KBM-7 (cell line): Measurements from ENCODE around the gene PTAFR.
A peak's percentile ranks its signal among the peaks of the same experiment; 100 is the strongest.

Experiments used
- DNase-seq: peaks from one replicate; pipeline ENCODE4 v3.0.0-alpha.2; 2015
- in situ Hi-C: fragments of 300-500 bp; cut with MboI; formaldehyde crosslinking; loops from 2 replicates; pipeline ENCODE4 v1.14.3; 2020; ENCODE audit warnings: low sequenced_read_pairs, low pct_unique_long_range_greater_than_20kb, mixed read lengths

PTAFR gene

DNA sequence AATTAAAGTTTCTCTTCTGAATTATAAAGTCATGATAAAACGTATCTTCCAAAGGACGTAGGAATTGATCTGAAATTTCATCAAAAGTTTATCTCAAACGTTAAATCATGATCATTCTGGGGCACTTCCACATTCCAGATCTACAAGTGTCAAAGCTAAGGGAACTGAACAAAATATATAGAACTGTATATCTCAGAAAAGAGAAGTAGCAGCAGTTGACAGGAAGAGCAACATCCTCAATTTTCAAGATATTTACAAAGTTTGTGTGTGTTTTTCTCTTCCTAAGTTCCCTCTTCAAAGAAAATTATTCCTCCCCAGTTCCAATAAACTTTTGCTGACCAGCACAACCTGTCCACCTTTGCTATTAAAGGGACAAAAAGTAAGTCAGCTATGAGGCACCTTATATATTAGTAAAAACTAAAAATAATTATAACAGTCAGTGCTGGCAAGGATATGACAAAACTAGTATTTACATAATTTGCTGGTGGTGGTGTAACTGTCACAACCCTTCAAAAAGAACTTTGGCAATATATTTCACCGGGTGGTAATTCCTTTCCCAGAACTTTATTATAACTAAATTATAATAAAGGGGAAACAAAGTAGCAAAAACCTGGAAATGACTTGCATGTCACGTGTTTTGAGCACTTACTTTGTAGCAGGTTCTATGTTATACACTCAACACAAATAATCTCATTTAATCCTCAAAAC lies 49.6 kb downstream of the PTAFR start:
- in situ Hi-C loops = no loop called here
- DNase-seq = peak; percentile 66

DNA sequence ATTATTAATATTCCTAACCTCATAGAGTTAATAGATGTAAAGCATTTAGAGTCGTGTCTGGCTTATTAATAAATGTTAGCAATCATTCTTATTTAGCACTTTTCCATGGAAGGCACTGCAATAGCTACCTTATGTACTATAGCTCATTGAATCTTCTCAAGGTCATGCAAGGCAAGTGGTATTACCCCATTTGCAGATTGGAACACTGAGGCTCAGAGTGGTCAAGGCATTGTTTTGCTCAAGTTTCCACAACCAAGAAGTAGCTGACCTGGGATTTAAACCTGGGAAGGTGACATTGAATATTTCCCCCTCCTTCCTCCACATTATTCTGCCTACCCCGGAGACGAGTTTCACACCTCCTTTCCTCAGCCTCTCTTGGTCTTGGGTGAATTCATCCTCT lies 50.3 kb downstream of the PTAFR start:
- in situ Hi-C loops = no loop called here
- no peak for DNase-seq

DNA sequence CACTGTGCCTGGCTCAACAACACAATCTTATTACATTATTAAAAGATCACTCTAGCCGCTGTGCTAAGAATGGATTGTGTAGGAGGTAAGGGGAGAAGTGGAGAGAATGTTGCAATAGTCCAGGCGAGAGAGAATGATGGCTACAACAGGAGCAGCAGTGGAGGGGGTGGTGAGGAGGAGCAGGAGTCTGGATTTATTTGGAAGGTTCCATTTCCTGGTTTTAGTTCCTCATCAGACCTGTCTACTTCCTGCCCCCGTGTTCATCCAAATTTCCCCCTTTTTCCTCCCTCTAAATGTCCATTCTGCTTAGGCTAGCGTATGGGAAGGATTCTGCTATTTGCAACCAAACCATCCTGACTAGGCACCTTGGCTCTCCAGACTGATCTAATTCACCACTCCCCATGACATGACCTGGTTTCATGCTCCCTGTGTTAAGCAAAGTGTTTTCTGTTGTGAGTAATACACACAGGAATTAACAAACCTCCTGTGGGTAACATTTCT lies 53.0 kb downstream of the PTAFR start:
- in situ Hi-C loops = no loop called here
- peak; percentile 69 for DNase-seq

DNA sequence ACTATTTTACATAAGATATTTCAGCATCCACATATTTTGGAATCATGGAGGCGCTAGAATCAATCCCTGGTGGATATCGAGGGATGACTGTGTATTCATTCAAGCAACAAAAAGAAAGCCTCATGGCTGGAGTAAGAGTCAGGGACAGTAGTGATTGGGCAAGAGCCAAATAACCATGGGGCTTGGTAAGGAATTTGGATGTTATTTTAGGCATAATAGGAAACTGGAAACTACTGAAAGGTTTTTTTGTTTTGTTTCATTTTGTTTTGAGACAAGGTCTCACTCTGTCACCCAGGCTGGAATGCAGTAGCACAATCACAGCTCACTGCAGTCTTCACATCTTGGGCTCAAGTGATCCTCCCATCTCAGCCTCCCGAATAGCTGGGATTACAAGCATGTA lies 54.3 kb downstream of the PTAFR start:
- in situ Hi-C loops = no loop called here
- no peak for DNase-seq

DNA sequence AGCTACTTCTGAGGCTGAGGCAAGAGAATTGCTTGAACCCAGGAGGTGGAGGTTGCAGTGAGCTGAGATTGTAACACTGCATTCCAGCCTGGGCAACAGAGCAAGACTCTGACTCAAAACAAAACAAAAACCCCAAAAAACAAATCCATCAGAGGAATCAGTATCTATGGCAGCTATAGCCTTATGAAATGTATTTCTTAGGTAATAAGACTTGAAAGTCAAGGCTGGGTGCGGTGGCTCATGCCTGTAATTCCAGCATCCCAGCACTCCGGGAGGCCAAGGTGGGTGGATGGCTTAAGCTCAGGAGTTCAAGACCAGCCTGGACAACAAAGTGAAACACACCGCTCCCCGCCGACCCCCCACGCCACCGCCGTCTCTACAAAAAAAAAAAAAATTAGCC lies 56.9 kb downstream of the PTAFR start:
- no peak for DNase-seq
- in situ Hi-C loops = no loop called here

DNA sequence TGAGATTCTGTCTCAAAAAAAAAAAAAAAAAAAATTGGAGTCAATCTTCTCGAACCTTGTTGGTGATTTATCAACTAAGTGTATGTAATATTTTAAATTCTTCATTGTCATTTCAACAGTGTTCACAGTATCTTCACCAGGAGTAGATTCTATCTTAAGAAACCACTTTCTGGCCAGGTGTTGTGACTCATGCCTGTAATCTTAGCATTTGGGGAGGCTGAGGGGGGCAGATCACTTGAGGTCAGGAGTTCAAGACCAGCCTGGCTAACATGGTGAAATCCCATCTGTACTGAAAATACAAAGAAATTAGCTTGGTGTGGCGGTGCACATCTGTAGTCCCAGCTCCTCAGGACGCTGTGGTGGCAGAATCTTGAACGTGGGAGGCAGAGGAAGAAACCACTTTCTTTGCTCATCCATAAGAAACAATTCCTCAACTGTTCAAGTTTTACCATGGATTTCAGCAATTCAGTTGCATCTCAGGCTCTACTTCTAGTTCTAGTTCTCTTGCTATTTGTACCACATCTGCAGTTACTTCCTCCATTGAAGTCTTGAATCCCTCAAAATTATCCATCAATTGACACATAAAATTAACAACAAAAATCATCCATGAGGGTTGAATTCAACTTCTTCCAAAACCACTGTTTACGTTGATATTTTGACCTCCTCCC lies 57.7 kb downstream of the PTAFR start:
- in situ Hi-C loops = no loop called here
- no peak for DNase-seq

DNA sequence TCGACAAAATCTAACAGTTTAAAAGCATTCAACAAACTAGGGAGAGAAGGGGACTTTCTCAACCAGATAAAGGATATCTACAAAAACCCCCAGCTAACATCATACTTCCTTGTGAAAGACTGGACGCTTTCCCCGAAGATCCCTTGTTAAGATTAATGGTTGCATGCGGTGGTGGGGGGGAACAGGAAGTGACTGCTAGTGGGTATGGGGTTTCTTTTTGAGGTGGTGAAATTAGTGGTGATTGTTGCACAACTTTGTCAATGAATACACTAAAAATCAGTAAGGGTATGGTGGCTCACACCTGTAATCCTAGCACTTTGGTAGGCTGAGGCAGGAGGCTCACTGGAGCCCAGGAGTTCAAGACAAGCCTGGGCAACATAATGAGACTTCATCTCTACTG lies 61.2 kb downstream of the PTAFR start:
- peak; percentile 94 for DNase-seq
- in situ Hi-C loops = no loop called here

DNA sequence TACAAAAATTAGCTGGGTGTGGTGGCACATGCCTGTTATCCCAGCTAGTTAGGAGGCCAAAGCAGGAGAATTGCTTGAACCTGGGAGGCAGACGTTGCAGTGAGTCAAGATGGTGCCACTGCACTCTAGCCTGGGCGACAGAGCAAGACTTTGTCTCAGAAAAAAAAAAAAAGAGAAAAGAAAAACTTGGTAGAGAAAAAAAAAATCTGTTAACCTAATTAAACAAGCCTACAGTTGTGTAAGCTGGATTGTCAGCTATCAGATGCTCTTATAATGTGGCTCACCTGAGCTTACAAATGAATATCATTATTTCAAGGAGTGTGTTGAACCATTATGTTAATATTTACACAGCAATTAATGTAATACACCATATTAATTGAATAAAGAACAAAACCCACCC lies 61.6 kb downstream of the PTAFR start:
- in situ Hi-C loops = no loop called here
- DNase-seq = no peak

DNA sequence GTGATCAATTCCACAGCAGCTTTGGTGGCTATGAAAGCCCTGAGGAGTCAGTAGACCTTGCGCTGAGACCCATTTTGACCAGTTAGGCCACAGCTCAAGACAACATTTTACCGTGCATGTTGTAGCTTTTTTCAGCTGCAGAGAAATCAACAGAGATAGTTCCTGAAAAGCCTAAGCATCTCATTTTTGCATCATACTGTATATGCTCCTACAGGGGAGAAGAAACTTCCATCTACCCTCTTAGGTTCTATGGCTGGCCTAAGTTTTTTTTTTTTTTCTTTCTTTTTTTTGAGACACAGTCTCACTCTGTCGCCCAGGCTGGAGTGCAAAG lies 63.3 kb downstream of the PTAFR start:
- in situ Hi-C loops = no loop called here
- DNase-seq = no peak

DNA sequence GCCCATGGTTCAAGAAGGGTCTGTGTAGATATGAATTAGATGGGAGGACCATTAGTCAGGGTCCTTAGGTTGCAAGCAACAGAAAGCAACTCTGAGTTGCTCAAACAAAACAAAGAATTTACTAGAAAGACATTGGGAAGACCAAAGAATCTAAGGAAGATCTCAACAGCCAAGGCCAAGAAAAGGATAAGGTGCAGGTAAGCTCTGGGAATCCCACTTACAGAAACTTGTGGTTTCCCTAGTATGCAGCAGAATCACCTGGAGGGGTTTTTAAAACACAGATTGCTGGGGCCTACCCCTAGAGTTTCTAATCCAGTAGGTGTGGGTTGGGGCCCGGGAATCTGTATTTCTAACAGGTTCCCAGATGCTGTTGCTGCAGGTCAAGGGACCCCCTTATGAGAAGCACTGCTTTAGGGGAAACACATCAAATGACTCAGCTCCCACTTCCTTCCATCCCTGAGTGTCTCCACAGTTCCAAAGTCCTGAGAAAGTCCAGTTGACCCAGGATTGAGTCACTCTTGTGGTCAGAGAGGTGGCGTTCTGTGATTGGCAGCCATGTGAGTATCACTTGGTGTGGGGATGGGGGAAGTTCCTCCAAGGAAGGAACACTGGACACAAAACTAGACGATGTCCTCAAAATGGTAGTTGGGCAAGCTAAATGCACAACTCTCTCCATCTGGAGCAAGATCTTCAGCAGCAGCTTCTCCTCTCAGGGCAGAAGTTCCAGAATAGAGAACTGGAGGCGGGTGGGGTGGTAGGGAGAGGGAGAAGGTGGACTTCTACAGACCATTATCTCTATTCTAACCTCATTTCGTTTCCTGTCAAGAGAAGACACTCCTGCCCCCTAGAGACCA lies 63.9 kb downstream of the PTAFR start:
- in situ Hi-C loops = no loop called here
- DNase-seq = peak; percentile 79

DNA sequence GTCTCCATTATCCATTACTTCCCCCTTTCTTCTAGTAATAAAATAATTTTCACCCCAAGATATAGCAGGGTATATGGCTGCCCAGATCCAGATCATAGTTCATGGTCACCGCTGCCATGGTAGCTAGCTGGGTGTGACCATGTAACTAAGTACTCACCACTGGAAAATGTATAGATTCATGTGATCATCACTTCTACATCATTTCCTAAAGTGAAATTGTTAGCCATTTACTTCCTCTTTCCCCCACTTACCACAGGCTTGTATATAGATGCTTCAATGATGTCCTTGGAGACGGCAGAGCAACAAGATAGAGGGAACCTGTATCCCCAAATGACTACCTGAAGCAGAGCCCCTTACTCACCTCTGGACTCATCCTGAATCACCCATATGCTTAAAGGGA lies 65.3 kb downstream of the PTAFR start:
- DNase-seq = peak; percentile 86
- in situ Hi-C loops = no loop called here

DNA sequence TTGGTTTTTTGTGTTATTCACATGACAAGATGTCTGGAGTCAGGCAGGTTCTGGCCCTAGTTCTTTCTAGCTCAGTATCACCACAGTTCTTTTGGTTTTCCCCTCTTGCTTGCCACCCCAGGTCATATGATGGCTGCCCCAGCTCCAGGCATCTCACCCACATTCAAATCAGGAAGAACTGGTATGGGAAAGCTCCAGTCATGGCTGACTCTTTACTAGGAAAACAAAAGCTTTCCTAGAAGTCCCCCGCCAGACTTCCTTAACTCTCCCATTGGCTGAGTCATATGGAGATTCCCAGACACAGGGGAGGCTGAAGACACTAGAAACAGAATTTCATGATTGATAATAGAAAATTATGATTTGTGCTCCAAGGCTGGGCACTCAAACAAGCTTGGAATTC lies 65.9 kb downstream of the PTAFR start:
- no peak for DNase-seq
- in situ Hi-C loops = no loop called here

DNA sequence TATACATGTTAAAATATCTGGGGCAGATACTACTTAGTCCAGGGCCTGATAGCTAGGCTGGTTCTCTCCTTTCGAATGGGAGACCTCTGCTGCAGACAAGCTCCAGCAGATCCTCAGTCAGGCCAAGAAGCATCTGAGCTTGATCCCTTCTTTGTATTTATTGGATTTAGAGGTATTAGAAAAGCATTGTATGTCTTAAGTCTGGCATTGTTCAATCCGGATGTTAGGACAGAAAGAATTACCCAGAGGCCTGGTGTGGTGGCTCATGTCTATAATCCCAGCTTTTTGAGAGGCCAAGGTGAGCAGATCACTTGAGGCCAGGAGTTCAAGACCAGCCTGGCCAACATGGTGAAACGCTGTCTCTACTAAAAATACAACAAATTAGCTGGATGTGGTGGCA lies 66.9 kb downstream of the PTAFR start:
- no peak for DNase-seq
- in situ Hi-C loops = no loop called here

DNA sequence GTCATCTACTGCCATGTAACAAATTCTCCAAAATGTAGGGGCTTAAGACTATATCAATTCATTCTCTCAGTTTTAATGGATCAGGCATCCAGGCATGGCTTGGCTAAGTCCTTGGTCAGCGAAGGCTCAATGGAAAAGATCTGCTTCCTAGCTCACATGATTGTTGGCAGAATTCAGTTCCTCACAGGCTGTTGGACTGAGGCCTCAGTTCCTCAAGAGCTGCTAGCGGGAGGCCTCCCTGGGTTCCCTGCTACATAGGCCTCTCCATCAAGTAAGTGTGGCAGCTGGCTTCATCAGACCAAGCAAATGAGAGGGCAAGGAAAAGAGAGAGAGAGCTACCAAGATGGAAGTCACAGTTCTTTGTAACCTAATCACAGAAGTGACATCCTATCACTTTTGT lies 68.5 kb downstream of the PTAFR start:
- no peak for DNase-seq
- in situ Hi-C loops = no loop called here

DNA sequence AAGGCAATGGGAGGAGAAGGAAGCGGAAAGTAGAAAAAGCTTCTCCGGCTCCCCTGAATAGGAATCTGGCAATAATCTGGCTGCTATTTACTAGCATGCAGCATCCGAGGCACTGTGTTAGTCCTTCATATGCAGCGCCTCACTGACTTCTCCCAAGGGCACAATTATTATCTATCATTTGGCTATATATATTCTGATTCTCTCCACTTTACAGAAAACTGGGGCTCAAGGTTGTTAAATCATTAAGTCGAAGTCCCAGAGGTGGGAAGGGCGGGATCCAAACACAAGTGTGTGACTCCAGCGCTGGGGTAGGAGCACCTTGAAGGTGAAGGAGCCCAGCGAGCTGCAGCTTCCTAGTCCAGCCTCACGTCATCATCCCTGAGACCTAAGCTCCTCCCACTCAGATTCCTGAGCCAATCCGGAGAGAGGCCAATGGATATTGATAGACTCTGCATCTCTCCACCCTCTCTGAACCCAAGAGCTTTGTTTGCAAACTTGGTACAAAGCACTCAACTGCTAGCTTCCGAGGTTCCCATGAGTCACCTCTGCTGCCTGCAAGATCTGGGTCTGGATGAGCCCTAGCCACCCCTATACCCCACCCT lies 71.5 kb downstream of the PTAFR start:
- DNase-seq = no peak
- in situ Hi-C loops = no loop called here

DNA sequence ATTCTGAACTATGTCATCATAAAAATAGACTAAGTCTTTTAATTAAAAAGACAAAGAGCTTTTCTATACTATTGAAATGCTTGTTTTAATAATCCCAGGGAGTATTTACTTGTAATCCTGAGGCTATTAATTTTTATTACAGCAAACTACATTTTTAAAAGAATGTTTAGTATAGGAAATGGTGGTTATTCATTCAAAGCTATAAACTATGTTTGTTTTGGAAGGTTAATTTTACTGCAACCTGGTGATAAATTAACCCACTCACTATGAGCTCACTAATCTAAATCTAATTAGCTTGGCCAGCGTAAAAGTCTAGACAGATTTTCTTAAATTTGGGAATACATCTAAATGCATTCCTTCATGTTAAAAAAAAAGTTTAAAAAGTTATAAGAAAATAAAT lies 74.3 kb downstream of the PTAFR start:
- in situ Hi-C loops = no loop called here
- no peak for DNase-seq

DNA sequence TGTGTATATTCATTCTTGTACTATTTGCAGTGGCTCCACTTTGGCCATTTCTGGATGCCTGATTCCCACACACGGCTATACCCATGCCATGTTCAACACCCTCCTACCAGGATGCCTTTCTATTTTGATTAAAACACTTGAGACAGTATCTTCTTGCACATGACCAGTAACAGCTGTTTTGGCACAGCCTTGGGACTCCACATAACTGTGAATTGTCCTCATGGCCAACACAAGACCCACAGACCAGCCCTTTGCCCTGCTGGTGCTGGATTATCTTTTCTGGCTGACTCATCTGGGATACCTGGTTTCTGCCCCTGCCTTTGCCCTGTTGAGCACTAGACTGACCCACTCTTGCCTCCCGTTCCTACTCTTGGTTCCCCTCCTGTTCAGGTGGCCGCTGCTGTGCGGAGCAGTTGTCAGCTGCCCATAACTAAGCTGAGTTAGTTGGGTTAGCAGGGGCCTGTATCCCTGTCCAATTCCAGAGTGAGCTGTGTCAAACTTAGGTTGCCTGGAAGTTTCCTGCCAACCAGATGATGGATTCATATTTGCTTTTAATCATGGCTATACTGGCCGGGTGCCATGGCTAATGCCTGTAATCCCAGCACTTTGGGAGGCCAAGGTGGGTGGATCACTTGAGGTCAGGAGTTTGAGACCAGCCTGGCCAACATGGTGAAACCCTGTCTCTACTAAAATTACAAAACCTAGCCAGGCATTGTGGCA lies 77.3 kb downstream of the PTAFR start:
- in situ Hi-C loops = no loop called here

More for the DNA sequence above, 77.3 kb downstream of the PTAFR start:
- no peak for DNase-seq
